HUDEP-2 (cell line): ENCODE measurements around the gene ST3GAL4.
"Not testable (repeated sequence)": the region's sequence is repeated elsewhere in the genome, so short reads cannot be mapped to it uniquely, and the experiment has no call there.

ENCODE experiments used
- DNase-seq, 76 experiments: peaks; one replicate each; lab custom pipeline; 2025; ENCODE audit not compliant: unreplicated experiment in 76 of 76; lab: John Stamatoyannopoulos, UW

ST3GAL4 gene, protein sequence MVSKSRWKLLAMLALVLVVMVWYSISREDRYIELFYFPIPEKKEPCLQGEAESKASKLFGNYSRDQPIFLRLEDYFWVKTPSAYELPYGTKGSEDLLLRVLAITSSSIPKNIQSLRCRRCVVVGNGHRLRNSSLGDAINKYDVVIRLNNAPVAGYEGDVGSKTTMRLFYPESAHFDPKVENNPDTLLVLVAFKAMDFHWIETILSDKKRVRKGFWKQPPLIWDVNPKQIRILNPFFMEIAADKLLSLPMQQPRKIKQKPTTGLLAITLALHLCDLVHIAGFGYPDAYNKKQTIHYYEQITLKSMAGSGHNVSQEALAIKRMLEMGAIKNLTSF

DNA sequence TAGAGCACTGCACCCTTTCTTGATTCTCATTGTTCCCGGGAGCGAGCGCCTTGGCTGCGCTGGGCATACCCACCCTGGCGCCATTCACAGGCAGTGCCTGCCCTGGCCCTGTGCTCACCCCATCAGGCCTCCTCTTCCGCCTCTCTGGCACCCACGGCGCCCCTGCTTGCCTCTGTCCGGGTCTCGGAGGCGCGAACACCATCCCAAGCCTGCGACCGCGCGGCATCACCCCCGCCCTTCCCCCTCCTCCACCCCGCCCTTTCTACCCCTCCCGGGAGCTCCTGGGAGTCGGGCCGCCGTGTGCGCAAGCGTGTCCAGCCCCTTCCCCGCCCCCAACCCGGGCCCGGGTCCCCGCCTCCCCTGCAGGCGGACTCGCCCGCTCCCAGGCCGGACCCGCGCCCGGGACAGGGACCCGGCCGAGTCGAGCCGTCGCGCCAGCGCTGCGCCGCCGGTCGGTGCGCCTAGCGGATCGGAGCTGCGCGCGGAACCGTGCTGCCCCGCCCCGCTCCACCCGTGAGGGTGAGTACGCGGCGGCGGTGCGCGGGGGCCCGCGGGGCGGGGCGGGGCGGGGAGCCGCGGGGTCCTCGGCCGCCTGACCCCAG lies at the start of gene ST3GAL4:
Gene ST3GAL4 (plus strand): TSS at position 363 of the 602 bp plus-strand sequence. CDS start 50,470 bp downstream, outside the sequence.
- peak in 27 of 76 experiments; percentile 13 to 54 (median 27) for DNase-seq

DNA sequence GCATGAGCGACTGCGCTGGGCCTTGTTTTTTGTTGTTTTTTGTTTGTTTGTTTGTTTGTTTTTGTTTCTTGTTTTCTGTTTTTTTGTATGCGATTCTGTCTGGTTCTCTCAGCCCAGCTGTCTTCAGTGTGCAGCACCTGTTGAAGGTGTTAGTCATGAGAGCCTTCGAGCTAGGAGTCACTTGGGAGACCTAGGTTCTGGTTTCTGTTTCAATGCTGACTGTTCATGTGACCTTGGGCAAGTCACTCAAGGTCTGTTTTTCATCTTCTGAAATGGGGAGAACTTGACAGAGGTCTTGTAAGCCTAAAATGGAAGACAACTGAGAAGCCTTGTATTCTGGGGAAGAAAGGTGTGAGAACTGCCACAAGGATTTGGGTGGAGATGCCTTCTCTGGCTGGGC lies 49.8 kb upstream of the ST3GAL4 start:
- DNase-seq: no peak

DNA sequence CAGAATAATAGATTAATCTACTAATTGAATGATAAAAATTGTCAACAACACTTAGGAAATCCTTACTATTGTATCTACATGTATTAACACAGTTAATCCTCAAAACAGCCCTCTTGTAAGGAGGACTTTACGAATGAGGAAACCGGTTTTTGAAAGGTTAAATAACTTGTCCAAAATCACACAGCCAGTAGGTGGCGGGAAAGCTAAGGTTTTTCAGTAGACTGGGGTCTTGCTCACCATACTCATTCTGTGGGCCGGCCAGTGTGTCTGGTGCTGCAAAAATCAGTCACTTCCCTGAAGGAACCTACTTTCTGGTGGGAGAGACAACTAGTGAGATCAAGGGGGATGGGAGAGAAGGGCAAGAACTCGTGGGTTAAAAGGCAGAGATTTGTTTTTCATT lies 47.8 kb upstream of the ST3GAL4 start:
- DNase-seq: peak in 14 of 76 experiments; percentile 1 to 31 (median 8)

DNA sequence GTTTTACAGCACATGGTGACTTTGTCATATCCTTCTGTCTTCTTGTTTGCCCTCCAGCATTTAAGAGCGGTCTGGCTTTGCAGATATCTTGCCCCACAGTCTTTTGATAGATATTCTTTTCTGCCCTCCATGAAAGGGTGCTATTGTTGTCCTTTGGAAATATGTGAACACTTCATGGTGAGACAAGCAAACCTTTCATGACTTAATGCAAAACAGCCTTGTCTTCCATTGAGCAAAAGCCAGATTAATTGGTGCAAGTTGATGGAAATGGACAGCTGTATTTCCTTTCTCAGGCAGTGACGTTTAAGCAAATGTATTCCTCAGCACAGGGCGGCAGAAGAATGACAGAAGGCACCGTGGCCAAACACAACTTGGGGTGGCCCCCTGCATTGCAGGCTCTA lies 47.2 kb upstream of the ST3GAL4 start:
- DNase-seq: no peak

DNA sequence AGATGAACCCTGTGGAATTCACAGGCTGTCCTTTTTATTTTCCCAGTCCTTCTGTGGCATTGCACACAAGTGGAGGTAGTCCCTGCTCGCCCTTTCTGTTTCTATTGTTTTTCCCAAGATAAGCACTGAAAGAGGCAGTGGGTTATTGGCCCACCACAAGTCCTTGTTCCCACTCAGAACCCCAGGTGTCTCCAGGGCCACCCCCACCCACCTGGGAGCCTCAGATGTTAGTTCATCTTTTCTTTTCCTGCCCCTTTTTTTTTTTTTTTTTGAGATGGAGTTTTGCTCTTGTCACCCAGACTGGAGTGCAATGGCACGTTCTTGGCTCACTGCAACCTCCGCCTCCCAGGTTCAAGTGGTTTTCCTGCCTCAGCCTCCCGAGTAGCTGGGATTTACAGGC lies 46.7 kb upstream of the ST3GAL4 start:
- not testable (repeated sequence) for DNase-seq

DNA sequence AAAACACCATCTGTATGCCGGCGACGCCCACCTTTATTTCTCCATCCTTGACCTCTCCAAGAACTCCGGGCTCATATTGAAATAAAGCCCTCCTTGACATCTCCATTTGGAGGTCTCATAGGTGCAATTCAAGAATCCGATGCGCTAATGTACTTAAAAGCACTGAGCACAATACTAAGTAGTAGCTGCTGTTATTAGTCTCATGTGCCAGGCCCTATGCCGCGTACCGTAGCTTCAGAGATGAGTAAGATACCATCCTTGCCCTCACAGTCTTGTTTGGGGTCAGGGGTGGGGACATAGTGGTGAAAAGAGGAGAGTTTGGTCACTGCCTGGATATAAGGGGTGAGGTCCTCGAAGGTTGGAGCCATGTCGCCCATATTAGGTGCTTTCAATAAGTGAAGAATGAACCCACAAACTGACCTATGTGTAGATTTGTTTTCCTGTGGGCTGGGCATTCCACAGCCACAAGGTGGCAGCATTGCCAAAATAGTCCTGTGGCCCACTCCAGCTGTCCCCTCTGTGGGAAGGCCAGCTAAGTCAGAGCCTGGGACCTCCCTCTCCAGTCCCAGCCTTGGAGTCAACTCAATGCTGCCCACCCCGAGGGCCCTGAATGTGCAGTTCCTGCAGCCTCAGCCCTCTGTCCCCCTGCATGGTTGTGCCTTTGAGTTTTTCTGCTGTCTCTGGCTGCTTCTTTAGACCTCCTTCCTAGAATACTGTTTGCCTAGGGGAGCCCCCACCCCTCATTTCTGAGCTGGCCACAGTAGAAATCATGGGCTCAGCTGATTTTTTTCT lies 45.1 kb upstream of the ST3GAL4 start:
- peak in 54 of 76 experiments; percentile 3 to 71 (median 36) for DNase-seq

DNA sequence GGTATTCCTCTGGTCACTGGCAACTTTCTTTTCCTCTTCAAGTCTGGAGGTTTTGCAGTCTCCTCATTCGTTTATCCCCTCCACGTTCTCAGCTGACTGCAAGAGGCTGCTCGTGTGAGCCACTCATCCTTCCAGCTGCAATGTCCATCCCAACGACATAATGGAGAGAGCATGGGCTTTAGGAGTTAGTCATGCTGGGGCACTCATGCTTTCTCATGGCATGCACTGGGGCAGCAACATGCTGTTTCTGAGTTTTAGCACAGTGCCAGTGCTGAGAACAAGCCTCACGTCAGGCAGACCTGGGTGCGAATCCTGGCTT lies 44.5 kb upstream of the ST3GAL4 start:
- no peak for DNase-seq

DNA sequence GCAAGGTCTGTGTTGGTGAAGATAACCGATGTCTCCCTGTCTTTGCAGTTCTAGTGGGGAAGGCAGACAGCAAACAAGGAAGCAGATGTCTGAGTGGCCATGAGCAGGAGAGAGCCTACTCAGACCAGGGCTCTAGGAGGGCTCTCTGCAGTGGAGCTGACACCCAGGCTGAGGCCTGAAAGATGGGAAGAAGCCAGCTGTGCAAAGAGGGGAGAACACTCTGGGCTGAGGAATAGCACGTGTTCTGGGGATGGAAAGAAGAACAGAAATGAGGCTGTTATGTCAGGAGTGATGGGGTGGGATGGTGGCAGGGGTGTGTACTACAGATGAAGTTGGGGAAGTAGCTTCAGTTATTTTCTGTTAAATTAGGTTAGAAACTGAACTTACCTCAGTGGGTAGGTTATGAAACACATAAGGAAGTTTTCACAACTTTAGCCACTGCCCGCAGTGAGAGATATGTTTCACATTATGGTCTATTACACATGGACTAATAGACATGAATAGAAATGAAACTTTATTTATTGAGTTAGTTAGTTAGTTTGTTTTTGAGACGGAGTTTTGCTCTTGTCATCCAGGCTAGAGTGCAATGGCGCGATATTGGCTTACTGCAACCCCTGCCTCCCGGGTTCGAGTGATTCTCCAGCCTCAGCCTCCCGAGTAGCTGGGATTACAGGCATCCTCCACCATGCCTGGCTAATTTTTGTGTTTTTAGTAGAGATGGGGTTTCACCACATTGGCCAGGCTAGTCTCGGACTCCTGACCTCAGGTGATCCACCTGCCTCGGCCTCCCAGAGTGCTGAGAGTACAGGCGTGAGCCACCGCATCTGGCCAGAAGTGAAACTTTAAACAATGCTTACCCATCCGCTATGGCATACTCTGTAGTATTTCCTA lies 43.8 kb upstream of the ST3GAL4 start:
- DNase-seq: no peak

DNA sequence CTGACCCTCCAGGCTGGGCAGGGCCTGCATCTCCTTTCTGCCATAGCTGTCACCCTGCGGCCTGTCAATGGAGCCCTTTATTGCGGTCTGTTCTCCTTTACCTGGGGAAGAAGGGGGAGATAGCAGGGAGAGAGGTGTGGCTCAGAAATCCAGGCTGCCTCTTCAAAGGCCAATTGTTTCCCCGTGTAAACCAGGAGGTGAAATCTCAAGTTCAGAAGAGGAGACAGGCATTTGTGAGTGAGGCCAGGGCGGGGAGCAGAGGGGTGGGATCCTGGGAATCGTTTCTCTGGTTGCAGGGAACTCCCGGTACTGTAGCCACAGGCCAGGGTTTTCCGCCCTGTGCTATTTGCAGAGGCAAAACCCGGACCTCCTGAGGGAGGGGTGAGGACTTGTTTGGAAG lies 42.5 kb upstream of the ST3GAL4 start:
- DNase-seq: no peak

DNA sequence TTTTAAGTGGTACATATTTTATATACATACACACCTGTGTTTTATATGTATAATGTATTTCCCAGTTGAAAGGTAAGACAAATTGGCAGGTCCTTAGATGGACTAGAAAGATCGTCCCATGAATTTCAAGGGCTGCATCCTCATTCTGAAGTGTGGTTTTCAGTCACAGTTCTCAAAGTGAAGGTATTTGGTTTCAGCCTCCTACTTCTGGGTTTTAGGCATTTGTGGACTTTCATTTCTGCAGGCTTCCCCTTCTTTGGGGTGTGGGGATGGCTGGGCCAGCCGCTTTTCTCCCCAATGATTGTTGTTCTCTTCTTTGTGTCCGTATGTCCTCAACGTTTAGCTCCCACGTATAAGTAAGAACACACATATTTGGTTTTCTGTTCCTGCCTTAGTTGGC lies 41.7 kb upstream of the ST3GAL4 start:
- no peak for DNase-seq

DNA sequence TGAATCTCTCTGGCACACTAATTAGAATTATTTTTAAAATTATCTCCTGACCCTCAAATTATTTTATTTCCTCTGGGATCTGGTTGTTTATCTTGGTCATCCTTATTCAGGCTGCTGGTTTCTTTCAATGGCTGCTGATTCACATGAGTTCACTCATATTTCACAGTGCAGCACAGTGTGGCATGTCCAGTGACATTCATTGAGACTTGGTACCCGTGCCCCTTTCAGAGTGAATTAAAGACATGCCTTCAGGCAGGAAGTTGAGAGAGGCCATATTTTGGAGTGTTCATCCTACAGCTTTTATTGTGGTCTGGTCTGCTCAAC lies 38.1 kb upstream of the ST3GAL4 start:
- no peak for DNase-seq

DNA sequence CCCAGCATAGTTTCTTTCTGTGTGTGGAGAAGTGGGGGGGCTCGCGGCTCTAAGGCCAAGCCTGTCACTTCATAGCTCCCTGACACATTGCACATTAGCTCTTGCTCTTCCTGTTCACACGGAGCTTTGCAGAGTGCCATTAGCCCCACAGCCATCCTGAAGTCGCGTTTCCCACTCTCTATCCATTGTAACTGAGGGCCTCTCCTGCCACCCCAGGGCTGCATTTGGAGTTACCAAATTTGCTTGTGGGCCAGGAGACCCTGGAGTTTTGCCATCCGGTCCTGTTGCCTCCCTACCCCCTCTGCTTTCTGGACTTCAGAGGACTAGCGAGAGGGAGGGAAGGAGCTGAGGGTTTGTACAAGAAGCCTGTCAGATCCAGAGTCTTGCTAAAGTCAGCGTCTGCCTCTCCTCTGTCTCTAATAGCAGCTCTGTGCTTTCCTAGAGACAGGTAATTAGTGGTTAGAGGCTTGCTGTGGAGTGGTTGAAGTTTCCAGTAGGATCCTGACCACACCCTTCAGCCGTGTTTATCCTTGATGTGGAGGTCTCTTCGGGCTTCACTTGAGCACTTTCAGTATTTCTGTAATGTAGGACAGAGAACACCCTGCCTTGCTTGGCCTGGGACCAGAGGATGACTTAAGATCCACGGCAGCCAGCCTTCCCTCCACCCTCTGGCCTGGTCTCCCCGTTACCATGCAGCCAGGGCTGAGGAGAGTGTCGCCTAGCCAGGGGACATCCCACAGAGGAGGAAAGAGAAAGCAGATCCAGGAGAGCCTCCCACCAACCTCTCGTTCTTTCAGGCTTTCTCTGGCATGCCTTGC lies 37.5 kb upstream of the ST3GAL4 start:
- DNase-seq: no peak

DNA sequence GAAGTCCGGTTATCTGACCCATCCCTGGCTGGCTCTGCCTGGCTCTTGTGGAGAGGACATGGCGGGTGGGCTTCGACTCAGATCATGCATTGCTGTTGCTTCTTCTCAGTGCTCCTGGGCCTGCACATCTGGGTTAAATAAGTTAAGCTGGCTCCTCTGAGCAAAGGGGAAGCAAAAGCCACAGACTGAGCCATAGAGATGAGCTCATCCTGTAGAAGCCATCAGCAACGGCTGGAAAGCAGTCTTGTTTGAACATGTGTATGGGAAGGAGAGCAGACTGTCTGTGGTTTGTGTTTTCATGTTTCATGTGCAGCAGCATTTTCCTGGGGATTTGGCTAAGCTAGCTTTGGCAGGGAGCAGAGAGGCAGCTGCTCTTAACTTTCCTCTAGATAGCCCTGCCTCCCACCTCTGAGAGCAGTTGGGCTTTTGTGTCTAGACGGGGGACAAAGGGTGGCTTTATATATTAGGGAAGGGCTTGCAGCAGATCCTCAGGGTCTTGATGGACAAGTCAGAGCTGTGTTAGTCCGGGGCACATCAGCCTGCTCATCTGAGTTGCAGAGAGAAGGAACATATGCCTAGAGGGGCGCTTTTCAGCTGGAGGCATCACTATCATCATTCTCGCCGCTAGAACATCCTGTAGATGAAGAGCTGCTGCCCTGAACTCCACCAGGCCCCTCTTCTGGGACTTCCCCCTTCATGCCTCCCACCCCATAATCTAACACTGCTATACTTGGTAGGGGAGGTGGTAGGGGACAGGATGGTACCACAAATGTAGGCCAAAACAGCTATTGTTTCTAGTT lies 36.7 kb upstream of the ST3GAL4 start:
- DNase-seq: no peak

DNA sequence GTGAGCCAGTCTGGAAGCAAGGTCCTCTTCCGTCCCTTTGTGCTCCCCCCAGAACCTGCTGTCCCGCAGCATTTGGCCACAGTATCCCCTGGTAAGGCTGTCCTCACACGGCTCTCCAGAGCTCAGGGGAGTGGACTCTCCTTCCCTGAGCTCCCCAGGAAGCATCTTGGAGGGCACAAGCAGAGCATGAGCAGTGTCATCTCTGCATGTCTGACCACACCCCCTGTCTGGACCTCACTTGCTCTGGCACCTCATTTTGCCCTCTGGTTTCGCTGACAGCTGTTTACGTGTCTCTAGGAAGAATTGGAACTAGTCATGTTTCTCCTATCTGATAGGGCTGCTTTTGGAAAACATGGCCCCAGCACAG lies 36.1 kb upstream of the ST3GAL4 start:
- DNase-seq: no peak

DNA sequence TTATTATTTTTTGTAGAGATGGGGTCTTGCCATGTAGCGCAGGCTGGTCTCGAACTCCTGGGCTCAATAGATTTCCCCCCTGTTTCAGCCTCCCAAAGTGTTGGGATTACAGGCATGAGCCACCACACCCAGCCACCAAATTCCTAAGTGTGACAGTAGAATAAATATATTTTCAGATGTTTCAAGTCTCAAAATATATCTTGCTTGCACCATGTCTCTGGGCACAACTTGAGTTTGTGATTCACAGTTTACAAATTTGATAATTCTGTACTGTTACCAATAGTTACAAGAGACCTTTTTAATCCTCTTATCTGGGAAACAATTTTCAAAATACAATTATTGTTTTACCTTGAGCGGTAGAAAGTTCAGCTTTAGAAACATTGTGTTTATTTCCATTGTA lies 32.5 kb upstream of the ST3GAL4 start:
- no peak for DNase-seq

DNA sequence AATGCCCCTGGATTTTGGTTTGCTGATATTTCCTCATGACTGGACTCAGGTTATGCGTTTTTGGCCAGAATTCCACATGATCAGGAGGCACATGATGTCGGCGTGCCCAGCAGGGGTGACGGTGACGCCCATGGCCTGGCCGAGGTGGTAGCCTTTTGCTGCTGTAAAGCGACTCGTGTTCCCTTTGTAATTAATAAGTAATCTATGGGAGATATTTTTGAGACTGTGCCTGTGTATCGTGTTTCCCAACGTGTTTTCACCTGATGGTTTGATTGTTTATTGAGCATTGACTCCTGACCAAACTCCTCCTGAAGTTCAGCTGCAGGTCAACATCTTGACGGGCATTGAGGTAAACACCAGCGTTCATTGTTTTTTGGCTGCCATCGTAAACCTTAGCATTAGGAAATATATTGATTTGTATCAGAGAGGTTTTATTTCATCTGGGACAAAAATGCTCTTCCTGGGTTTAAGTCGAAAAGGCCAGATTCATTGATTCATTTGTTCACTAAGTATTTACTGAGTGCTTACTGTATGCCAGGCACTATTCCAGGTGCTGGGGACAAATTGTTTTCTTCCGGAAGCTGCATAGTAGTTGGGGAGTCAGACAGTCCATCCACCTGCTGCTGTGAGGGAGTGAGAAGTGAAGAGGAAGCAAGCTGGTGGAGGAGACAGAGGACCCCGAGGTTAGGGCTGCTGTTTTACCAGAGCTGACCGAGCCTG lies 28.0 kb upstream of the ST3GAL4 start:
- DNase-seq: no peak

DNA sequence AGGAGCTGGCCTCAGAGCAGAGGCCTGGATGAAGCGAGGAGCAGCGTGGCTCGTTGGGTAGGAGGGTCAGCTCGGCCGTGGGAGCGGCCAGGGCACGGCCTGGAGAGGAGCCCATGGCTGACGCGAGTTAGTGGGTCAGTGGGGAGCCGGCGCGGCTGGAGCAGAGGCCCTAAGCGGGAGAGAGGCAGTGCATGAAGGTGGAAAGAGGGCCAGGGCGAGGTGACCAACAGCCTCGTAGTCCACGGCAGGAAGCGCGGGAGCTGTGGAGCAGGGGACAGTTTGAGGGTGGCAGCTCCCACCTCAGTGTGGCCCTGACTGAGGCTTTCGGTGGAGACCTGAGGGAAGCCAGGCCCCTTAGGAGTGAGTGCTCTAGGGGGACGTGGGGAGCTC lies 27.5 kb upstream of the ST3GAL4 start:
- no peak for DNase-seq

DNA sequence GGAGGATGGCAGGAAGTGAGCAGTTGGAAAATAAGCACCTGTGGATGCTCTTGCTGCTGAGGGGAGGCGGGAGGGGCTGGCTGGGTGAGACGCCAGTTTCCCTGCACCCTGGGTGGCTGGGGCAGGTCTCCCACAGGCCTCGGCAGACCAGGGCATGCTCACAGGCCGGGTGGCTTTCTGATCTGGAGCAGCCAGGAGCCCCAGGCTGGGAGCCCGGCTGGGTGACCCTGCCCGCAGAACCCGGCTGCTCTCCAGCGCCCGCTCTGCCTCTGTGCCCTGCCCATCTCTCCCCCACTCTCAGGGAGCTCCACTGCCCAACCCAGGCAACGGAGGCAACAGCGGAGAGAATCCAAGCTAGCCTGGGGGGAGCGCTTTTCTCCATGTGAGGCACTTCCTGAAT lies 27.0 kb upstream of the ST3GAL4 start:
- DNase-seq: no peak
